Right hindlimb (tissue), 1 donor: ENCODE results near the gene SOHLH1.

ENCODE experiments used
- DNase-seq: peaks from one replicate; pipeline ENCODE4 v3.0.0-alpha.2; 2018

SOHLH1 gene

DNA sequence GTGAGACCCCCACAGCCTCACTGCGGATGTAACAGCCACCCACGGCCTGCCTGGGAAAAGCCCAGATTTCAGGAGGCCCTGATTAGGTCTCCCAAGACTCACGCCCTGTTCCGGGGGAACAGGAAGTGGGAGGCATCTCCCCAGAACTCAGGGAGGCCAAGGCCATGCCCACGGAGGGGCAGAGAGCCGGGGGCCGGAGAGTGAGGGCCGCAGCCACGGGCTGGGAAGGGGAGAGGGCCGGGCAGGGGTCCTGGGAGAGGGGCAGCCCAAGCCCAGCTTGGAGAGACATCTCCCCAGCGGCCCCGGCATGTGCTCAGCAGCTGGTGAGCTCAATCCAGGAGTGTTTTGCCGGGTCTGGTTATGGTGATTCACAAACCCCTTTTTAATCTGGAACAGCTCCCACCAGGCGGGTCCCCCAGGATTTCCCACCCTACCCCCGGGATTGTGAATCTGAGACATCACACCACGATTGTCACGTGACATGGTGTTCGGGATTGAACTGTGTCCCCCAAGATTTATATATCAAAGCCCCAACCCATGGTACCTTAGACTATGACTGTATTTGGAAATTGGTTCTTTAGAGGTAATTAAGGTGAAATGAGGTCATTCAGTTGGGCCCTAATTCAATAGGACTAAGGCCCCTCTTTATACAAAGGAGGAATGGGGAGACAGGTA lies 29.3 kb upstream of the SOHLH1 start:
- no peak for DNase-seq

DNA sequence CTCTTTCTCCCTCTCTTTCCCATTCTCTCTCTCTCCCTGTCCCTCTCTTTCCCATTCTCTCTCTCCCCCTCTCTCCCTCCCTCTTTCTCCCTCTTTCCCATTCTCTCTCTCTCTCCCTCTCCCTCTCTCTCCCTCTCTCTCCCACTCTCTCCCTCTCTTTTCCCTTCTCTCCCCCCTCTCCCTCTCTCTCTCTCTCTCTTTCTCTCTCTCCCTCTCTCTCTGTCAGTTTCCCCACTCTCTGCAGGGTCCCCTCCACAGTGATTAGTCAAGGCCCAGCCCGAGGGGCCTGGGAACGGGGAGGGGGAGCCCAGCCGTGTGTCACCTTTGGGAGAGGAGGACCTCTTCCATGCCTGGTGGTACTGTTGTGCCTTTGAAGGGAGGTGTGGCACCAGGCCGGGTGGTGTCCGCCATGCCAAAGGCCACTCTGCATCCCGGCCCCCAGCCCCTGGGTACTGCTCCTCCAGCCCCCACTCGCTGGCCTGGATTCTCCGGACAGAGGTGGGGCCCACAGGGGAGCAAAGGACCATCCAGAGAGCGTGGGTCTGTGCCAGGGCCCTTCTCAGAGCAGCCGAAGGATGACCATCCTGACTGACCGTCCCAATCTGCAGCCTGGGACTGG lies 28.1 kb upstream of the SOHLH1 start:
- DNase-seq, result no peak

DNA sequence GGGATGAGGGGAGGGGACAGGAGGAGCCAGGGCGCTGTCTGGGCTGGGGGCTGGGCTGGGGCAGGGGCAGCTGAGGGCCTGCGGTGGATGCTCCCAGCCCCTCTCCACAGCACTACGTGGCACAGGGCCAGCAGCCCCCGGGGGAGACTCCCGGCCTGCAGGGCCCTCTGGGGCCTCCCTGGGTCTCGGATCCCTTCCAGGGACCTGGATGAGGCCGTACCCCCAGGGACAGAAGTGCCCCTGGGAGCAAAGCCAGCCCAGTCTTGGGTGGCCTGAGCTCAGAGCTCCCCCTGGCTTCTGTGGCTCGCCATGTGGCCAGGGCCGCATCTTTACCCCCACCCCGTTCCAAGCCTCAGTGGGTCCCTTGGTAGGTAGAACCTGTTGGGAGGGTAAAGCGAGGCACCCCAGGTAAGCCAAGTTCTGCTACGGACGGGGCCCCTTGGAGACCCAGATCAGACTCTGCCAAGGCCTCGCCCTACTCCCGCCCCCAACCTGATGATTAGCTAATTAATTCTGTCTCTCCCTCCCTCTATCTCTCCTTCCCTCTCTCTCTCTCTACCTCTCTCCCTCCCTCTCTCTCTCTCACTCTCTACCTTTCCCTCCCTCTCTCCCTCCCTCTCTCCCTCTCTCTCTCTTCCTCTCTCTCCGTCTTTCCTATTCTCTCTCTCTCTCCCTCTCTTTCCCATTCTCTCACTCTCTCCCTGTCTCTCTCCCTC lies 27.0 kb upstream of the SOHLH1 start:
- DNase-seq, result no peak

DNA sequence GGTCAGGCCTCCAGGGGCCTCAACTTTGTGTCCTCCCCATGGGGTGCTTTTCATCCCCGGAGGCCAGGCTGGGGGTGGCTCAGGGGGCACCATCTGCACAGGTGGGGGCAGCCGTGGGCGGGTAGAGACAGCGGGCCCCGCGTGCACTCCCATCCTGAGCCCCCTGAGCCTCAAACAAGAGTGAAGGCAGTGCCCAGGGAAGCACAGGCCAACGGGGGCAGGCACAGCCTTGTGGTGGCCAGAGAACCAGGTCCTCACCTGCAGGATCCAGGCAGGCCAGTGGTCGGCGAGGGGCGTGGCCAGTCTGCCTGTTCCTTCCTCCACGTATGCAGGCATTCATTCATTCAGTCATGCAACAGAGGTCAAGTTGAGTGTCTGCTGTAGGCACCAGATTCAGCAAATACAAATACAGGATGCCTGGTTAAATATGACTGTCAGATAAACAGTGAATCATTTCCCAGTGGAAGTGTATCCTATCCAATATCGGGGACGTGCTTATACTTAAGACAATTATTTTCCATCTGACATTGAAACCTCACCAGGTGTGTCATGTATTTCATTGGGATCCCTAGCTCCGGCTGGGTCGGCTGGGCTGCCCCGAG lies 25.0 kb upstream of the SOHLH1 start:
- no peak for DNase-seq

DNA sequence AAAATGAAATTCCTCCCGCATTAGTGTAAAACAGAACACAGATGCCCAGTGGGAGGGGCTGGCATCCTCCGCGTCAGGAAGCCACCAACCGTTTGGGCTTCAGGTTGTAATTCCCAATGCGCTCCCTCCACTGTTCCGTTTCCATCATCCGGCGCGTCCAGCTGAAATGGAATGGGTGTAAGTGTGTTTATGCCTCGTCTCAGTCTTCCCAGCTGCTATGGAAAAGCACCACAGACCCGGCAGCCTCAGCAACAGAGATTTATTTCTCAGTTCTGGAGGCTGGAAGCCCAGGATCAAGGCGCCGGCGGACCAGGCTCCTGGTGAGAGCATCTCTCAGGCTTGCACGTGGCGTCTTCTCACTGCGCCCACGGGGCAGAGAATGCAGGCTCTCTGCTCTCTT lies 23.1 kb upstream of the SOHLH1 start:
- no peak for DNase-seq

DNA sequence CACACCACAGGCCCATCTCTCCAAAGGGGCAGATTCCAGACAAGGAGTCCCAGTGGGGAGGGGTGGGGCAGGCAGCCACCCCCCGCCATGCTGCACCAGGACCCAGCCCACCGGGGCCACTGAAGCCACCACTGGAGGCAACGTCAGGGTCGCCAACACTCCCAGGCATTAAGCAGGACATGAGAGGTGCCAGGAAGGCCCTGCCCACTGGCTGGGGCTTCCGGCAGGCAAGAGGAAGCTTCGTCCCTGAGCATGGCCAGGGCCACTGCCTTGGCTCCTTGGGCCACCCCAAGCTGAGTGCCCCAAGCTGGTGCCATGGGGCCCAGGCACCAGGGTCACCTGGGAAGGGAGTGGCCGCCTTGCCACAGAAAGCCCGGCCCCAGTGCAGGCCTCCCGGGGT lies 20.2 kb upstream of the SOHLH1 start:
- no peak for DNase-seq

DNA sequence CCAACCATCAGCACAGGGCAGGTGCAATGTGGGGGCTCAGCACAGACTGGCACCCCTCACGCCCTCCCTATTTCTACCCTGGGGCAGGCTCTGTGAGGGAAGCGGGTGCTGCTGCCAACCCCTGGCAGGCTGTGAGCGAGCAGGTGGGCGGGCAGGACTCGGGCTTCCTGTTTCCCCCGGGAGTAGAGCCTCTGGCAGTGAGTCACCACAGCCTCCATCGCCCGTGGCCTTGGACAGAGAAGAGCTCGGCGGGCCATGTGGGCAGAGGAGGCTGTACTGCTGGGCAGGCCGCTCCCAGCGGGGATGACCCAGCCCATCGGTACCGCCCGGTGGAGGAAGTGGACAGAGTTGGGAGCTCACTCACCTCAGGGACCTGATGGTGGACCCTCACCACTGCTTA lies 19.3 kb upstream of the SOHLH1 start:
- DNase-seq, result no peak

DNA sequence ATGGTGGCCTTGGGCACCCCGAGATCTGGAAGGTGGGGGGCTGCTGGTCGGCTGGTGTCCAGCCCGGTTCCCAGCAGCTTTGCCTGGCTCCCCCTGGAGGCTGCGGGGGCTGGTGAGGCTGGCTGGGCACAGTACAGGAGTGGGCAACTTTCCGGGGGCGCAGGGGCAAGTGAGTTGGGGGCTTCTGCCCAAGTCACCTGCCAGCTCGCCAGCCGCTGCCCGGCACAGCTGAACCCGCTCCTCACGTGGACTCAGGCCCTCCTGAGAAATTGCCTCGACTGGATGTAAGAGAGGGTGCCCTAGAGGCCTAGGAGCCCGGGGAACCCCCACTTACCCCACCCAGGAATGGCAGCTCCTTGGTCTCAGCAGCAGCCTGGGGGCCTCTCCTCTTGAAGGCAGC lies 18.1 kb upstream of the SOHLH1 start:
- no peak for DNase-seq

DNA sequence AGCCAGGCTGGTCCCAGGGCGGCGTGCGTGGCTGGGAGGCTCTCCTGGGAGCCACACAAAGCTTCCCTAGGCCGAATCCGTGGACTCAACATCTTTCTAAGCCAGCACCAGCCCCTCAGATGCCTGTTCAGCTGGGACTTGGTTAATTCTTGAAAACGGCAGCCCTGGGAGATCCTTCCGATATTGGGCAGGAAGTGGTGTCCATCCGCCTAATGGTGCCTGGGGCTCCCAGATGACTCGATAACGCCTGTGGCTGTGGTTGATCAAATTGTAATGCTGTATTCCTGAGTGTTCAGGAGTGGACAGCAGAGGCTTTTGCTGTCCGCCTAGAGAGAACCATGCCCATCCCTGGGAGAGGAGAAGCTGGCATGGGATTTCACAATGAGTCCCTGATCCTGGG lies 16.8 kb upstream of the SOHLH1 start:
- DNase-seq, result no peak

DNA sequence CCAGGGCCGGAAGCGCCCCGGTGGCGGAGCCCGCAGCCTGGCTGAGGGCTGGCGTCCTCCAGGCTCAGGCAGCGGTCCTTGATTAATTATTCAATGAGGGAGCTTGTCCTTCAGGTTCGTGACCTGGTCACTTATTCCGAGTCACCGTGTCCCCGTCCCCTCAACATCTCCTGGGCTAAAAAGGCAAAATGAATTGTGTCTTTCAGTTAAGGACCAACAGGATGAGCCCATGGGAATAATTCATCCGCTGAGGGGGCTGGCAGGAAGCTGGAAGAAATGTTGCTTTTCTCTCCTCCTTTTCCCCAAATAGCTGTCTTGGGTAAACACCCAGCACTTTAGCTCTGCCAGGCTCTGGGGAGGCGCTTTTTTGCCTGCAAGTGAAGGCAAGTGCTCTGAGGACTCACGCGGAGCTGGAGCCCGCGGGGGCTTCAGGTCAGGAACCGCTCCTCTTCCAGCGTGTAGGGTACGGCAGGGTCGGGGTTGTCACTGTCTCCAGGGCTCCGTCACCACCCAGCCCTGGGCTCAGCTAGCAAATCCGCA lies 15.8 kb upstream of the SOHLH1 start:
- no peak for DNase-seq

DNA sequence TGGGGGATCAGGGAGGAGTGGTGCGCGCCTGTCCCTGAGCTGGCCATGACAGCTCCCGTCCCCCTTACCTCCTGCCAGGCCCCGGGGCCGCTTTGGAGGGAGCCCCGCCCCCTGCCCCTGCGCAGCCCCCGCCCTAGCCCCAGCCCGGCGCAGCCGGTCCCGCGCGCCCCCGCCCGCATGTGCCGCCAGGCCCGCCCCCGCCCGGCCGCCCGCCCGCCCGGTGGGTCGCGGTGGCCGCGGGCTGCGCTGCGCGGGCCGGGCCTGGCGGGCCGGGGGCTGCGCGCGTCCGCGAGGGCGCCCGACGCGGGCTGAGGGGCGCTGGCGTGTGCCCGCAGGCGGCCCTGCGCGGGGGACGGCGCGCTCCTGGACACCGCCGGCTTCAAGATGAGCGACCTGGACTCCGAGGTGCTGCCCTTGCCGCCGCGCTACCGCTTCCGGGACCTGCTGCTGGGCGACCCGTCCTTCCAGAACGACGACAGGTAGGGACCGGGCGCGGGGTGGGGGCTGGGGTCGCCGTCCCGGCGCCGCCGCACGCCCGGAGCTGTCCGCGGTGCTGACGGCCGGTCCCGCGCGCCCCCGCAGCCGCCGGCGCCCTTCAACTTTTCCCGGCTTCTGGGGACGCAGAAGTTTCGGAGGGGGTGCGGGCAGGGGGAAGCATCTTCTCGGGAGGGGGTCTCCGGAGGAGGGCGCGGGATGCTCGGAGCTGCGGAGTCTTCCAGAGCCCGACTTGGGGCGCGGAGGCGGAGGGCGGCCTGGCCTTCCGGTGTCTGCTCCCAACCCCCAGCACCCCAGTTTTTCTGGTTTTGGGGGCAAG lies 15.2 kb upstream of the SOHLH1 start:
- DNase-seq, result peak; percentile 48

DNA sequence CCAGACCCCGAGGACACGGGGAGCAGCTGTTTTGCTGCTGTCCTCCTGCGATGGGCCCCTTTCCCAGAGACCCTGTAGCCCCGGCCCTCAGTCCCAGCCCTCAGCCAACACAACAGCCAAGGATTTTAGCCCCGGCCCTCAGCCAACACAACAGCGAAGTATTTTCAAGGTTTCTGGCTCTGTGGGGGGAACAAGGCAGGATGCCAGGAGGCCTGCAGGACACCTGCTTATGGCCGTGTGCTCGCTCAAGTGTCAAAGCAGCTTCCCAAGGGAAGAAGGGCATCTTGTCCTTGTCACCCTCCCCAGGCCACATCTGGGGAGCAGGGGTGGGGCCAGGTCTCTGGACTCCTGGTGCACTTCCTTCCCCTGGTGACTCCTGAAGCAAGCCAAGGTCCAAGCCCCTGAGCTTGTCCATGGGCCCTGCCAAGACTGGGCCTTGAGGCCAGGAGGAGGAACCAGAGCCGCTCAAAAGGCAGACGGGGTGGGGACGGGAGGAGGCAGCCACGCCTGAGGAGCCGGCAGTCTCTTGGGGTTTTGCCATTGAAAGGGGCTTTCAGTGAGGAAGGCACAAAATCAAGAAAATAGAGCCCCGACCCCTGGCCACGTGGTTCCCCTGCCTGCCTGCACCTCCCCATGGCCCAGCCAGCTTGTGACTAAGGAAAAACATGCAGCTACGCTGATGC lies 13.5 kb upstream of the SOHLH1 start:
- peak; percentile 83 for DNase-seq

DNA sequence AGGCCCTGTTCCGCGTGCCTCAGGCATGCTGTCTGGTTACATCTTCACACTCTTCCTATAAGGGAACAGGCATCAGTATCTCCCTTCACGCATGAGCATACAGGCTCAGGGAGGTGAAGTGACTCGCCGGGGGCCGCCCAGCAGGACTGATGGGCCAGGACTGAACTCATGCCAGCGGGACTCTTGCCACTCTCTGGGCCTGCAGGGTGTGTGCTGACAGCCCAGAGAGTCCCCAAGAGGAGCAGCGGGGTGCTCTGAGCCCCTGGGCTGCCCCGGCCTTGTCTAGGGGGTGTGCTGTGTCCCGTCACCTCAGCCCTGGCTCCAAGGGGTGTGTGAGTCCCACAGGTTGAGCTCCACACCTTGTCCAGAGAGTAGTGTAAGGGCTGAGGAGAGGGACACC lies 12.6 kb upstream of the SOHLH1 start:
- no peak for DNase-seq

DNA sequence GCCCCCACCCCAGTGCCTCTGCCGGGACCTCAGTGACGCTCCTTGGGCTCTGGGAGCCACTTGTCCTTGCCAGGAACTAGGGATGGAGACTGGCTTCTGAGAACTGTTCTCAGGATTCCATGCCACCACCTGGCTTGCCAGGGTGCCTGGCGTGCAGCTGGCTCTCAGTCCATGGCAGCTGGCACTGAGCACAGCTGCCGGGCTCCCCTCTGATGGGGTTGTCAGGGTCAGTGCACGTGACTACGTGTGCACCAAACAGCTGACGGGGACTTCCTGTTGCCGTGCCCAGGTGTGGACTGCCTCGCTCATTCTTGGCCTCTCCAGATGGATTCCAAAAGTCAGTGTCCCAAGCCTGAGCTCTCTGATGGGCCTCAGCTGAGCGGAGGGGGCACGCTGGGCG lies 12.1 kb upstream of the SOHLH1 start:
- peak; percentile 65 for DNase-seq

DNA sequence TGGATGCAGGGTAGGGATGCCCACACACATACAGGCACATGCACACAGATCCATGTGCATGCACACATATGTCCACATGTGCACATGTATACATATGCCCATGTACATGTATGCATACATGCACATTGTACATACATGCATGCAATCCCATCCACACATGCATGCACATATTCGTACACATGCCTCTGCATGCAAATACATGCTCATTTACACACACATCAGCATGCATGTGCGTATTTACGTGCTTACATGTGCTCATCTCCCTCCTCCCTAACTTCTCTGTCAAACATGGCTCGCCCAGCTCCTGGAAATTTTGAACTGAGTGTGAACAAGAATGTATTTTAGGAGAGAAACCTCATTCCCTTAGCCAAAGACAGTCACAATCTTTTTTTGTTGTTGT lies 8.9 kb upstream of the SOHLH1 start:
- no peak for DNase-seq

DNA sequence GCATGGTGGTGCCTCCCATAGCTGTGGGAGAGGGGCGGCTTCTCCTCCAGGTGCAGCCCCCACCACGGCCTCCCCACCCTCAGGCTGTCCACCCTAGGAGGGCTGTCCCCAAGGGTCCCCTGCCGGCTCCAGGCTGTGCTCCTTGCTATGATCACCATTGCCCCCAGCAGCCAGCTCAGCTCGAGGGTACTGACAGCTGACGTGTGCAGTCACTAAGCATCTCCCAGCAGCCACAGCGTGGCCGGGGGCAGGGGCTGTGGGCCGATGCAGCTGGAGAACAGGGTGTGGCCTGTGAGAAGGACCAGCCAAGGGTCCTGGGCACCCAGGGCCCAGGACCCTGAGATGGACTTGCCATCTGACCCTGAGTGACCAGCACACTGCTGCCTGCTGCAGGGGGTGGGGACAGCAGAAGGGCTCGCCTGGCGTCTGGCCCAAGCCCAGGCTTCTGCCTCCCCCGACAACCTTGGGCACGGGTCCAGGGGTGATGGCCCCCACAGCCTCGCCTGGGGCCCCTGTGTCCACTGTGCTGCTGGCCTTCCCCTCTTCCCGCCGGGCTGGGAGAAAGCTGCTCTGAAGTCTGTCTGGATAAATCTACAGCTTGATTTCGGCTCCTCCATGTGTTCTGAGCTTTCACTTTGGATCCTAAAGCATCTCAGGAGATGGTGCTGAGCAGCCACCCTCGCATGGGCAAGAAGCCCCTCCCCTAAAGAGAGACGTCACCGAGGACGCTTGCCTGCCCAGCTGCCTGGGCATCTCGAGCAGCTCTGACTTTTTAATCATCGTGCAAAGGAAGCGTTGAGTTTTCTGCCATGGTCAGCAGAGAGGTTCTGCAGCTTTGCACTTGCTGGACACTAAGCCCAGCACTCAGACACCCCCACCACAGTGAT lies 8.2 kb upstream of the SOHLH1 start:
- no peak for DNase-seq

DNA sequence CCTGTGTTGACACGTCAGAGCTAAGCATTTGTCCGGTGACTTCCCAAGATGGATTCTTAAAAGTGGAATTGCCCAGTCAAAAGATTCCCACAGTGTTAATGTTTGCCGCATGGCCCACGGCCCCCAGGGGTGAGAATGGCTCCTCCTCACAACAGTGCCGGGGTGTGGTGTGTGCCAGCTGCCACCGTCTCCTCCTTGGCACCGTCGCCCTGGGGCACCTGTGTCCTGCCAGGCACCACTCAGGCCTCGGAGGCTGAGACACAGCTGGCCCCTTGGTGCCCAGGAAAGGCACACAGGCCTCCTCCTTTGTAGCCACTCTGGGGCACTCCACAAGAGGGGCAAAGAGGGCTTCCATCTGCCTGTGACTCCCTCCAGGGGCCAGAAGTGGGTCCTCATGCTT lies 7.0 kb upstream of the SOHLH1 start:
- no peak for DNase-seq

DNA sequence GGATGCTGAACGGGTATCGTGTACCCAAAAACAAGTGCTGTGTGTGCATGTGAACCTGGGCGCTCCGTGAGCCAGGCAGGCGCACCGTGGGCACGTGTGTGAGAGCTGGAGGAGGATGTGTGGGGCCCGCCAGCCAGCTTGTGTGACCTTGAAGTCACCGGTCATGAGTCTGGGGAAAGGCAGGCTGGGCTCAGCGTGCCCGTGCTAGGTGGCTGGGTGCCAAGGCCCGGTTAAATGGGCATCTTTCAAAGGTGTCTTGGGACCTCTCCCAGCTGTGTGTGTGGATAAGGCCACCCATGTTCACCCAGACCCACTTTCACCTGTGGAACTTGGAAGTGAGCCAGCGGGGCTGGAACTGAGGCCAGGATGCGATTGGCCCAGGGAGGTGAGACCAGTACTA lies 6.1 kb upstream of the SOHLH1 start:
- no peak for DNase-seq

DNA sequence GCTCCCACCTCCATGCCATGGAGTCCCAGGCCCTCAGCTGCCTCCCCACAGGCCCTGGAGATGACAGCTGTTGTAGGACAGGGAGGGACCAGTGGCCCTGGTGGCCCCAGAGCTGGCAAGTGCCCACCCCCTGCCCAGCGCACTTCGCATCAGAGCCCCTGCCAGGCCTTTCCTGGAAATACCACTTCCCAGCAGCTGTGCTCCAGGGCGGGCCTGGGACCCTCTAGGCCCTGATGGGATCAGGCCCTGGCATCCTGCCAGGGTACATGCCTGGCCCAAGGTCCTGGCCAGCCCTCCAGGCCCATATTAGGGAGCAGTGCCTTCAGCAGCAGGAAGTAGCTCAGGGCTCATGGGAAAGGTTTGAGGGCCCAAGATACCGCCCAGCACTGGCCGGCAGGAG lies 5.2 kb upstream of the SOHLH1 start:
- DNase-seq, result peak; percentile 77

DNA sequence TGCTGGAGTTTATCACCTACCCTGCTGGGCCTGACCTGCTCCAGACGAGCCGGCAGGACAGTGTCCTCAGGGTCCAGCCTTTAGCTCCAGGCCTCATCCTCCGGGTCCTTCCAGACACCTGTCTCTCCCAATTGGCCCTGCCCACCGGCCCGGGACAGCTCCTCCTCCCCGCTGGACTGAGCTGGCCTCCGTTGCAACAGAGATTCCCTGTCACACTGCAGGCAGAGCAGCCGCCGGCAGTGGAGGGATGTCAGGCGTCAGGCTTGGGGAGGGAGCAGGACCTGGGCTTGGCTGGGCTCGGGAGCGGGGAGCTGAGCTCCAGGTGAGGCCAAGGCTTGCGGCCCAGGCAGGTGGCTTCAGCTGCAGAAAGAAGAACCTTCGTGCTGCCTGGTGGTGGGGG lies 4.4 kb upstream of the SOHLH1 start:
- DNase-seq, result no peak
